RWPE2 (cell line): ENCODE results near the gene ERICH4.

ENCODE experiments used
- ATAC-seq: fragments of 200-7000 bp; cut with Tn5 transposase; 3 replicates; pipeline ENCODE4 v1.9.1; 2021; ENCODE audit warnings: low read depth
- DNase-seq: peaks from one replicate; pipeline ENCODE4 v3.0.0-alpha.2; 2020; ENCODE audit warnings: low spot score
- H3K27ac ChIP-seq: fragments of 450-650 bp; 2 replicates; pipeline ENCODE4 v1.5.1; 2017; ENCODE audit warnings: mild to moderate bottlenecking; ENCODE audit not compliant: poor library complexity, severe bottlenecking
- H3K27me3 ChIP-seq: fragments of 250-450 bp; sonication (Bioruptor Pico); 2 replicates; pipeline ENCODE4 v1.5.1; 2021; ENCODE audit warnings: mild to moderate bottlenecking, moderate library complexity; ENCODE audit not compliant: insufficient read depth, poor library complexity, severe bottlenecking
- H3K36me3 ChIP-seq: fragments of 250-450 bp; sonication (Bioruptor Pico); 2 replicates; pipeline ENCODE4 v1.5.1; 2020; ENCODE audit warnings: low read depth, mild to moderate bottlenecking, moderate library complexity
- H3K4me1 ChIP-seq: fragments of 250-450 bp; sonication (Bioruptor Pico); 2 replicates; pipeline ENCODE4 v1.5.1; 2021; ENCODE audit warnings: mild to moderate bottlenecking, moderate library complexity; ENCODE audit not compliant: insufficient read depth, poor library complexity, severe bottlenecking
- H3K4me3 ChIP-seq: fragments of 250-450 bp; sonication (Bioruptor Pico); 2 replicates; pipeline ENCODE4 v1.5.1; 2021; ENCODE audit warnings: mild to moderate bottlenecking, moderate library complexity; ENCODE audit not compliant: severe bottlenecking
- H3K9me3 ChIP-seq: fragments of 250-450 bp; sonication (Bioruptor Pico); 2 replicates; pipeline ENCODE4 v1.5.1; 2021; ENCODE audit warnings: mild to moderate bottlenecking, moderate library complexity; ENCODE audit not compliant: severe bottlenecking
- CTCF ChIP-seq: fragments of 450-650 bp; IDR thresholded peaks from one replicate; pipeline ENCODE4 v1.5.1; 2017; ENCODE audit warnings: mild to moderate bottlenecking, moderate library complexity; ENCODE audit not compliant: poor library complexity, severe bottlenecking

The ERICH4 gene

GRCh38 chr19:41445575-41445974 is 2.6 kb downstream of the ERICH4 start:
- H3K36me3 ChIP-seq, result no peaks in the 10 kb centered on the region
- H3K4me1 ChIP-seq, result peaks cover 7% of the 10 kb centered on the region
- TF ChIP-seq CTCF, result no peak
- DNase-seq (no peak), ATAC-seq (no peak)
- H3K9me3 ChIP-seq, result no peaks in the 10 kb centered on the region
- H3K27ac ChIP-seq, result no peak overlapping the region
- no peaks in the 10 kb centered on the region for H3K27me3 ChIP-seq
- no peak overlapping the region for H3K4me3 ChIP-seq

GRCh38 chr19:41447732-41448332 is 4.9 kb downstream of the ERICH4 start:
- Histone ChIP-seq H3K4me3 (no peak overlapping the region), H3K4me1 (no peaks in the 10 kb centered on the region)

GRCh38 chr19:41449079-41449864 is 6.3 kb downstream of the ERICH4 start:
- H3K36me3 ChIP-seq, result no peaks in the 10 kb centered on the region
- no peak overlapping the region for H3K4me3 ChIP-seq
- H3K4me1 ChIP-seq, result no peaks in the 10 kb centered on the region
- TF ChIP-seq CTCF, result peak; percentile 96
- no peaks in the 10 kb centered on the region for H3K9me3 ChIP-seq
- DNase-seq (no peak), ATAC-seq (peak; percentile 90)
- H3K27me3 ChIP-seq, result no peaks in the 10 kb centered on the region
- no peak overlapping the region for H3K27ac ChIP-seq

More at GRCh38 chr19:41447732-41448332, 4.9 kb downstream of the ERICH4 start:
- no peak for DNase-seq
- Histone ChIP-seq H3K27me3 (no peaks in the 10 kb centered on the region), H3K27ac (no peak overlapping the region), H3K36me3 (no peaks in the 10 kb centered on the region), H3K9me3 (no peaks in the 10 kb centered on the region)
- no peak for TF ChIP-seq CTCF
- no peak for ATAC-seq

GRCh38 chr19:41449865-41450178 is 6.9 kb downstream of the ERICH4 start:
- ATAC-seq, result peak; percentile 22; the same call in 1 of the 3 replicates
- no peak overlapping the region for H3K4me3 ChIP-seq
- no peak for TF ChIP-seq CTCF

More at GRCh38 chr19:41449865-41450178, 6.9 kb downstream of the ERICH4 start:
- Histone ChIP-seq H3K36me3 (no peaks in the 10 kb centered on the region), H3K27me3 (no peaks in the 10 kb centered on the region), H3K4me1 (no peaks in the 10 kb centered on the region), H3K9me3 (no peaks in the 10 kb centered on the region), H3K27ac (no peak overlapping the region)
- no peak for DNase-seq
